Liver (tissue), 9 donors: ENCODE data around the gene MTHFD2. TPM values are rescaled to one million over a fixed set of nuclear protein-coding genes. Genes with fewer than 3 reads are reported as not detected.

Source experiments
- DNase-seq: peaks from one replicate; pipeline ENCODE4 v3.0.0-alpha.2; 2017; ENCODE audit warnings: low spot score
- H3K27ac ChIP-seq, 2 donors: one replicate each; pipeline ENCODE4 v1.7.0; 2013; ENCODE audit warnings: inconsistent platforms in 2 of 2, low read length in 2 of 2, control low read depth in 1 of 2, low read depth in 1 of 2, mild to moderate bottlenecking in 1 of 2
- H3K27me3 ChIP-seq, 4 donors: one replicate each; pipeline versions ENCODE4 v1.6.1 to v1.7.0; 2013; ENCODE audit warnings: low read length in 3 of 4, inconsistent platforms in 1 of 4, mild to moderate bottlenecking in 1 of 4, moderate library complexity in 1 of 4; ENCODE audit not compliant: control insufficient read depth in 4 of 4, insufficient read depth in 4 of 4
- H3K36me3 ChIP-seq, 4 donors: one replicate each; pipeline versions ENCODE4 v1.6.1 to v1.7.0; 2013; ENCODE audit warnings: low read length in 3 of 4, mild to moderate bottlenecking in 3 of 4, low read depth in 1 of 4, moderate library complexity in 1 of 4; ENCODE audit not compliant: control insufficient read depth in 4 of 4, insufficient read depth in 3 of 4
- H3K4me1 ChIP-seq, 4 donors: one replicate each; pipeline versions ENCODE4 v1.6.1 to v1.7.0; 2013; ENCODE audit warnings: low read length in 3 of 4, mild to moderate bottlenecking in 3 of 4, moderate library complexity in 1 of 4; ENCODE audit not compliant: control insufficient read depth in 4 of 4, insufficient read depth in 4 of 4
- H3K4me3 ChIP-seq, 3 donors: one replicate each; pipeline versions ENCODE4 v1.6.1 to v1.7.0; 2013; ENCODE audit warnings: low read length in 3 of 3, control low read depth in 1 of 3, low read depth in 1 of 3, mild to moderate bottlenecking in 1 of 3
- H3K9ac ChIP-seq, 2 donors: one replicate each; pipeline ENCODE4 v1.7.0; 2013; ENCODE audit warnings: low read length in 2 of 2, mild to moderate bottlenecking in 2 of 2, moderate library complexity in 2 of 2, control low read depth in 1 of 2, low read depth in 1 of 2
- H3K9me3 ChIP-seq, 4 donors: one replicate each; pipeline versions ENCODE4 v1.6.1 to v1.7.0; 2013; ENCODE audit warnings: low read length in 3 of 4; ENCODE audit not compliant: control insufficient read depth in 4 of 4
- EGR1 ChIP-seq, 2 donors: IDR thresholded peaks; 2 replicates each; pipeline ENCODE4 v1.6.1; 2016 to 2018; ENCODE audit warnings: antibody characterized with exemption in 2 of 2, low read depth in 2 of 2
- FOXA1 ChIP-seq: IDR thresholded peaks from 2 replicates; pipeline ENCODE4 v1.6.1; 2016; ENCODE audit warnings: antibody characterized with exemption
- FOXA2 ChIP-seq: IDR thresholded peaks from 2 replicates; pipeline ENCODE4 v1.6.1; 2016; ENCODE audit warnings: antibody characterized with exemption
- HNF4A ChIP-seq, 2 donors: conservative IDR thresholded peaks; 2 replicates each; pipeline ENCODE4 v1.6.1; 2016; ENCODE audit warnings: antibody characterized with exemption in 2 of 2, mild to moderate bottlenecking in 2 of 2
- HNF4G ChIP-seq: IDR thresholded peaks from 2 replicates; pipeline ENCODE4 v1.6.1; 2016; ENCODE audit warnings: antibody characterized with exemption
- JUND ChIP-seq, 2 donors: IDR thresholded peaks; 2 replicates each; pipeline ENCODE4 v1.6.1; 2016; ENCODE audit warnings: antibody characterized with exemption in 2 of 2
- NR2F2 ChIP-seq: IDR thresholded peaks from 2 replicates; pipeline ENCODE4 v1.6.1; 2016; ENCODE audit warnings: antibody characterized with exemption
- RAD21 ChIP-seq, 2 donors: IDR thresholded peaks; 2 replicates each; pipeline ENCODE4 v1.6.1; 2016; ENCODE audit warnings: antibody characterized with exemption in 2 of 2, mild to moderate bottlenecking in 2 of 2
- RXRA ChIP-seq, 2 donors: IDR thresholded peaks; 2 replicates each; pipeline ENCODE4 v1.6.1; 2017 to 2018; ENCODE audit warnings: antibody characterized with exemption in 2 of 2, mild to moderate bottlenecking in 1 of 2
- SP1 ChIP-seq: IDR thresholded peaks from 2 replicates; pipeline ENCODE4 v1.6.1; 2018; ENCODE audit warnings: antibody characterized with exemption, mild to moderate bottlenecking
- YY1 ChIP-seq: IDR thresholded peaks from 2 replicates; pipeline ENCODE4 v1.6.1; 2016; ENCODE audit warnings: antibody characterized with exemption, mild to moderate bottlenecking
- WGBS: extraction: QIAGEN DNeasy Blood & Tissue Kit; methylation state at CpG from one replicate; pipeline ENCODE4 v1.1.7; 2013; 5-methylcytosine and 5-hydroxymethylcytosine counted together
- polyA plus RNA-seq, 2 donors: library from polyadenylated mRNA; stranded (reverse) in 1 of 2; unstranded in 1 of 2; fragments of 200-250 nt in 1 of 2; fragments of >200 nt in 1 of 2; fragmentation: Nextera tagmentation in 1 of 2; extraction: Ambion mirVana in 1 of 2; gene quantifications; one replicate each; pipeline versions ENCODE4 v1.2.1 to v1.2.3, GENCODE V29; 2013 to 2015
- total RNA-seq, 2 donors: library from RNA; depleted of rRNA; stranded (reverse); fragments of >200 nt; gene quantifications; one replicate each; pipeline ENCODE4 v1.2.3, GENCODE V29; 2014
- TF ChIP-seq, protein P1 (sequence below): fragments of 150-350 bp; IDR thresholded peaks from 2 replicates; pipeline ENCODE4 v1.5.1; 2017; ENCODE audit warnings: improper control_type of control experiment, low read depth, low read length; ENCODE audit not compliant: missing input control
- TF ChIP-seq, protein P2 (sequence below): IDR thresholded peaks from 2 replicates; pipeline ENCODE4 v1.6.1; 2016; ENCODE audit warnings: antibody characterized with exemption
- TF ChIP-seq, protein P3 (sequence below): IDR thresholded peaks from 2 replicates; pipeline ENCODE4 v1.6.1; 2016; ENCODE audit warnings: antibody characterized with exemption
- TF ChIP-seq, protein P4 (sequence below): IDR thresholded peaks from 2 replicates; pipeline ENCODE4 v1.6.1; 2016; ENCODE audit warnings: antibody characterized with exemption, mild to moderate bottlenecking
- TF ChIP-seq, protein P5 (sequence below): IDR thresholded peaks from 2 replicates; pipeline ENCODE4 v1.6.1; 2016; ENCODE audit warnings: antibody characterized with exemption
- donor health status: healthy.
- donor health status: healthy.
- donor health status: healthy.
- donor health status: healthy.
- donor health status: healthy.

Gene MTHFD2
- total and polyA plus RNA-seq, 4 donors, result 1.6 to 27.5 (median 2.8) TPM

DNA sequence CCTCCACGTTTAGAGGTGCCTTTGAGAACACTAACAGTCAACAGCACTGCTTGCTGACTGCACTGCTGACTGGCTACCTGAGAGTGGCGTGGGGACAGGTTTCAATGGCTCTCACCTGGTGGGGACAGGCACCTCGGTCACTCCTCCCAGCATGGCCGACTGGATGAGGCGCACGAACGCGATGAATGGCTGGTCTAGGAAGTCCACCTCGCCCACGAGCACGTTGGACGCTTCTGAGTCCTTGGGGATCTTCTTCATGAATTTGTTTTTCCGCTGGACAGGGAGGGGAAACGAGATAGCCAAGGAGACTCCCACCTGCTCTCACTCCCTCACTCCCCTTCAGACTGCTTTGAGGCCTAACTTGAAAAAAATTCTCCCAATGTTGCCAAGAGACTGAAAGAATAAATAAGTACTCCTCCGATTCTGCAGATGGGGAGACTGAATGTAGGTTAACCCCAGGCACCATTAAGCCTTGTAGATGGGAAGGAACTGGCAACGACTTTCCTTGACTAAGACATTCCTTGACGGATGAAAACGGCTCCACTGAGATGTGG, 57.3 kb downstream of the MTHFD2 start:
- Histone ChIP-seq H3K27ac (no peak overlapping the region), H3K9ac (no peak overlapping the region), H3K27me3 (no peaks in the 10 kb centered on the region), H3K4me3 (no peak overlapping the region), H3K4me1 (no peaks in the 10 kb centered on the region), H3K36me3 (no peaks in the 10 kb centered on the region), H3K9me3 (no peaks in the 10 kb centered on the region)
- WGBS, result 93% methylated on average over 18 of the region's 18 CpGs
- DNase-seq, result no peak
- TF ChIP-seq RAD21 (IDR thresholded peaks at IDR 0.05), result no peak
- no peak for TF ChIP-seq FOXA2
- TF ChIP-seq JUND (IDR thresholded peaks at IDR 0.05), result no peak
- no peak for TF ChIP-seq EGR1 (IDR thresholded peaks at IDR 0.05; ENCODE audit: low read depth in 2 of 2)
- no peak for TF ChIP-seq YY1
- TF ChIP-seq, protein P1, sequence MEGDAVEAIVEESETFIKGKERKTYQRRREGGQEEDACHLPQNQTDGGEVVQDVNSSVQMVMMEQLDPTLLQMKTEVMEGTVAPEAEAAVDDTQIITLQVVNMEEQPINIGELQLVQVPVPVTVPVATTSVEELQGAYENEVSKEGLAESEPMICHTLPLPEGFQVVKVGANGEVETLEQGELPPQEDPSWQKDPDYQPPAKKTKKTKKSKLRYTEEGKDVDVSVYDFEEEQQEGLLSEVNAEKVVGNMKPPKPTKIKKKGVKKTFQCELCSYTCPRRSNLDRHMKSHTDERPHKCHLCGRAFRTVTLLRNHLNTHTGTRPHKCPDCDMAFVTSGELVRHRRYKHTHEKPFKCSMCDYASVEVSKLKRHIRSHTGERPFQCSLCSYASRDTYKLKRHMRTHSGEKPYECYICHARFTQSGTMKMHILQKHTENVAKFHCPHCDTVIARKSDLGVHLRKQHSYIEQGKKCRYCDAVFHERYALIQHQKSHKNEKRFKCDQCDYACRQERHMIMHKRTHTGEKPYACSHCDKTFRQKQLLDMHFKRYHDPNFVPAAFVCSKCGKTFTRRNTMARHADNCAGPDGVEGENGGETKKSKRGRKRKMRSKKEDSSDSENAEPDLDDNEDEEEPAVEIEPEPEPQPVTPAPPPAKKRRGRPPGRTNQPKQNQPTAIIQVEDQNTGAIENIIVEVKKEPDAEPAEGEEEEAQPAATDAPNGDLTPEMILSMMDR, result no peak

DNA sequence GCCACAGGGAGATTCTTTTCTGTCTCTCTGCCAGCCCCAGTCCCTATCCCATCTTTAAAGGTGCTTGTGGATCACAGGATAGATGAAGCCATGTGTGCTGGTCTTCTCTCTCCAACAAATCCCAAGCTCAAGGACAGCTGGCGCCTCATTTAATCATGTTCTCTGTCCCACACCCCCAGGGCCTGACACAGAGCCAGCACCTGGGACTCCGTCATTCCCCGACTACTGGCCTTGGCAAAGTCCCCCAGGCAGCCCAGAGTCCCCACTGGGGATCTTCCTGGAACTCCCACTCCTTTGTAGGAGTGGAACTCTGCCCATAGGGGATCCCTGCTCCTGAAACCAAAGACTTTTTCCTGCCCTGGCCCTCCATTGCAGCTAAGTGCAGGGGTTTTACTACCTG, 60.8 kb downstream of the MTHFD2 start:
- 96% methylated on average over 3 of the region's 3 CpGs for WGBS
- H3K4me1 ChIP-seq, result no peaks in the 10 kb centered on the region
- no peak for TF ChIP-seq YY1
- TF ChIP-seq HNF4G, result no peak
- TF ChIP-seq RAD21 (IDR thresholded peaks at IDR 0.05), result no peak
- TF ChIP-seq JUND (IDR thresholded peaks at IDR 0.05), result no peak
- TF ChIP-seq EGR1 (IDR thresholded peaks at IDR 0.05; ENCODE audit: low read depth in 2 of 2), result no peak
- TF ChIP-seq HNF4A (conservative IDR thresholded peaks at IDR 0.05), result no peak
- no peak for TF ChIP-seq FOXA2
- TF ChIP-seq FOXA1, result no peak
- no peak for TF ChIP-seq RXRA (IDR thresholded peaks at IDR 0.05)
- TF ChIP-seq, protein P2, sequence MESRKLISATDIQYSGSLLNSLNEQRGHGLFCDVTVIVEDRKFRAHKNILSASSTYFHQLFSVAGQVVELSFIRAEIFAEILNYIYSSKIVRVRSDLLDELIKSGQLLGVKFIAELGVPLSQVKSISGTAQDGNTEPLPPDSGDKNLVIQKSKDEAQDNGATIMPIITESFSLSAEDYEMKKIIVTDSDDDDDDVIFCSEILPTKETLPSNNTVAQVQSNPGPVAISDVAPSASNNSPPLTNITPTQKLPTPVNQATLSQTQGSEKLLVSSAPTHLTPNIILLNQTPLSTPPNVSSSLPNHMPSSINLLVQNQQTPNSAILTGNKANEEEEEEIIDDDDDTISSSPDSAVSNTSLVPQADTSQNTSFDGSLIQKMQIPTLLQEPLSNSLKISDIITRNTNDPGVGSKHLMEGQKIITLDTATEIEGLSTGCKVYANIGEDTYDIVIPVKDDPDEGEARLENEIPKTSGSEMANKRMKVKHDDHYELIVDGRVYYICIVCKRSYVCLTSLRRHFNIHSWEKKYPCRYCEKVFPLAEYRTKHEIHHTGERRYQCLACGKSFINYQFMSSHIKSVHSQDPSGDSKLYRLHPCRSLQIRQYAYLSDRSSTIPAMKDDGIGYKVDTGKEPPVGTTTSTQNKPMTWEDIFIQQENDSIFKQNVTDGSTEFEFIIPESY, result no peak
- no peak for TF ChIP-seq SP1
- TF ChIP-seq, protein P3, sequence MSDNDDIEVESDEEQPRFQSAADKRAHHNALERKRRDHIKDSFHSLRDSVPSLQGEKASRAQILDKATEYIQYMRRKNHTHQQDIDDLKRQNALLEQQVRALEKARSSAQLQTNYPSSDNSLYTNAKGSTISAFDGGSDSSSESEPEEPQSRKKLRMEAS, result no peak
- TF ChIP-seq NR2F2, result no peak
- TF ChIP-seq, protein P1, result no peak
- TF ChIP-seq, protein P4, sequence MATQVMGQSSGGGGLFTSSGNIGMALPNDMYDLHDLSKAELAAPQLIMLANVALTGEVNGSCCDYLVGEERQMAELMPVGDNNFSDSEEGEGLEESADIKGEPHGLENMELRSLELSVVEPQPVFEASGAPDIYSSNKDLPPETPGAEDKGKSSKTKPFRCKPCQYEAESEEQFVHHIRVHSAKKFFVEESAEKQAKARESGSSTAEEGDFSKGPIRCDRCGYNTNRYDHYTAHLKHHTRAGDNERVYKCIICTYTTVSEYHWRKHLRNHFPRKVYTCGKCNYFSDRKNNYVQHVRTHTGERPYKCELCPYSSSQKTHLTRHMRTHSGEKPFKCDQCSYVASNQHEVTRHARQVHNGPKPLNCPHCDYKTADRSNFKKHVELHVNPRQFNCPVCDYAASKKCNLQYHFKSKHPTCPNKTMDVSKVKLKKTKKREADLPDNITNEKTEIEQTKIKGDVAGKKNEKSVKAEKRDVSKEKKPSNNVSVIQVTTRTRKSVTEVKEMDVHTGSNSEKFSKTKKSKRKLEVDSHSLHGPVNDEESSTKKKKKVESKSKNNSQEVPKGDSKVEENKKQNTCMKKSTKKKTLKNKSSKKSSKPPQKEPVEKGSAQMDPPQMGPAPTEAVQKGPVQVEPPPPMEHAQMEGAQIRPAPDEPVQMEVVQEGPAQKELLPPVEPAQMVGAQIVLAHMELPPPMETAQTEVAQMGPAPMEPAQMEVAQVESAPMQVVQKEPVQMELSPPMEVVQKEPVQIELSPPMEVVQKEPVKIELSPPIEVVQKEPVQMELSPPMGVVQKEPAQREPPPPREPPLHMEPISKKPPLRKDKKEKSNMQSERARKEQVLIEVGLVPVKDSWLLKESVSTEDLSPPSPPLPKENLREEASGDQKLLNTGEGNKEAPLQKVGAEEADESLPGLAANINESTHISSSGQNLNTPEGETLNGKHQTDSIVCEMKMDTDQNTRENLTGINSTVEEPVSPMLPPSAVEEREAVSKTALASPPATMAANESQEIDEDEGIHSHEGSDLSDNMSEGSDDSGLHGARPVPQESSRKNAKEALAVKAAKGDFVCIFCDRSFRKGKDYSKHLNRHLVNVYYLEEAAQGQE, result no peak
- TF ChIP-seq, protein P5, sequence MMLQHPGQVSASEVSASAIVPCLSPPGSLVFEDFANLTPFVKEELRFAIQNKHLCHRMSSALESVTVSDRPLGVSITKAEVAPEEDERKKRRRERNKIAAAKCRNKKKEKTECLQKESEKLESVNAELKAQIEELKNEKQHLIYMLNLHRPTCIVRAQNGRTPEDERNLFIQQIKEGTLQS, result no peak
- H3K9me3 ChIP-seq, result no peaks in the 10 kb centered on the region
- no peak overlapping the region for H3K4me3 ChIP-seq
- DNase-seq, result no peak
- H3K27ac ChIP-seq, result no peak overlapping the region
- H3K9ac ChIP-seq, result no peak overlapping the region
- H3K27me3 ChIP-seq, result no peaks in the 10 kb centered on the region
- no peaks in the 10 kb centered on the region for H3K36me3 ChIP-seq
